ENCODE data around the gene ZC3H14.

Gene ZC3H14

DNA sequence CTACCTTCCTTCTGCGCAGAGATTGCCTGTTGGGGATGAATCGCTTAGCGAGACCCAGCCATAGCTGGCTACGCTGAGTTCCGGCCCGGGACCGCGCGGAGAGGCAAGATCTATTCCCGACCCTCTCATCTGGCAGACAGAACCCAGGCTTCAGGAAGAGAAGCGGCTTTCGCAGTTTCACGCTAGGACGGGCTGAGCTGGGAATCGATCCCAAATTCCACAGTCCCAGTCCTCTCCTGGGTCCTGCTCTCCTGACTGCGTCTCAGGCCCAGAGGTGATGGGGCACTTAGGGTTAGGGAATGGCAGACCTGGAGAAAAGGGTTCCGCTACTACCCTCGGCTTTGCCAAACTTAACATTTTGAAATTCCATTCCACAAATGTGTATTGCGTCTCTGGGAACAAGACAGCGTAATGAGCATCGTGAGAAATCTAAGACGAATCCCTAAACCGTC, 10.8 kb upstream of the ZC3H14 start:
- no peak for DNase-seq

GRCh38 chr14:88552876-88553275, 10.0 kb upstream of the ZC3H14 start:
- no peak for DNase-seq

- DNase-seq, result no peak
Observed at GRCh38 chr14:88553886-88554456, 8.9 kb upstream of the ZC3H14 start.

DNA sequence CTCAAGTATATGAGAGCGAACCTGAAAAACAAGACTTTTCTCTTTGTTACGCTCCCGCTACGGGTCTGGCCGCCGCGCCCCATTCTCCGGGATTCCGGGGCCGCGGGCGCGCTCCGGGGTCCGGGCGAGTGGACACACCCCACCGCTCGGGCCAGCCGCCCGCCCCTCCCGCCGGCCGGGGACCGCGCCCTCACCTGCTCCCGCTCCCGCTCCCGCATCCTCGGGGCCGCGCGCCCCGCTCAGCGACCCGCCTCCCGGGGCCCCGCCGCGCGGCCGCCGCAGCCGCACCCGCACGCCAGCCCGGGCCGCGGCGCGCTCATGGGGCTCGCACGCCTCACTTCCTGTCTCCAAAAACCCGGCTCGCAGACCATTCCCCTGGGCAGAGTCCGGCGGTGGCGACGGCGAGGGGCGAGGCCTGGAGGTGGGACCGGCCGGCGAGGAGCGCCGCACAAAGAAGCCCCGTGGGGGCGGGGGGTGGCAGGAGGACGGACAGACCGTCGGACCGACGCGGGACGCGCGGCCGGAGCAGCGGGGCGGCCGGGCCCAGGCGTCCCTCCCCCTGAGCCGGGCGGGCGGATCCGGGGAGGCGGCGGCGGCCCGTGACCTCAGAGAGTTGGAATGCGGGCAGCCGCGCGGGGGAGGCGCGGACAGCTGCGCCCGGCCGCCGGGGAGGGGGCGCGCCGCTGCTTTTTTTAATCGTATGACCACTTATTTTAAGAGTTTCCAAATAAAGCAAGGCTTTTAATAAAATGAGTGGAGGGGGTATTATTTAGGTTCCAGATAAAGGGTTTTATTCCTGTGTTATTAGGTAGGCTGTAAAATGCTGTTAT, 8.2 kb upstream of the ZC3H14 start, which contains the start of gene PTPN21:
Gene PTPN21, minus strand, starts transcription at position 551 of the 830 bp plus-strand sequence. CDS start 4,590 bp downstream, outside the sequence.
- no peak for DNase-seq

DNA sequence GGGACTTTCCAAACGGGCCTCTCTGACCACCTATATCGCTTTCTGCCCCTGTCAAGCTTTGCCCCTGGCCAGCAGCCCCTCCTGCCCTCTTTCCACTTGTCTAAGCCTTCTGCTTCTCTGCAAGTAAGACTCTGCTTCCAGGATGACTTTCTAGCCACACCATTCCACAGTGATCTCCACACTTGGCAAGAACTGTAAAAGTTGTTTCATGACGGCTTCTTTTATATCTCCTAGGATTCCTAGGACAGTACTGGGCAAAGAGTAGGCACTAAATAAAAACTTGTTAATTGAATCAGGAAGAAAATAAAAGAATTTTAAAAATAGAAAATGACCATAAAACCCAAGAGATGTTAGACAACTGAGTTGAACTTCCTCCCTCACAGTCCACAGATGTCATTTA, 6.3 kb upstream of the ZC3H14 start:
- DNase-seq, result no peak

DNA sequence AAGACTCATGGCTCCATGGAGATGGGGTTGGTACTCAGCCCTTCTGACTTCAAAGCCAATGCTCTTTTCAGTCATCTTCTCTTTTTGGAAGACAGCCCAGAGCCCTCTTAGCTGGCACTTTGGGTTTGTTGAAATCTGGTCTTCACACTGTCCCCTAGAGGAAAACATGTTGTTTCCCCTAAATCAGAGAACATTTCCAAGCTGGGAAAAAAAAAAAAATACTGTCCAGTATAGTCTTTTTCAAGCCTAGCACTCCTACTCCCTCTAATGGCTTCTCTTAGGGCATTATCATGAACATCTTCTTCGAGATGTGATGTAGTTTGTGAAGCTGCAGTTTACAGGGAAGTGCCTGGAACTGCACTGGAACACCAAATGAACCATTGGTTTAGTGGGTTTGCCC, 3.0 kb upstream of the ZC3H14 start:
- no peak for DNase-seq

DNA sequence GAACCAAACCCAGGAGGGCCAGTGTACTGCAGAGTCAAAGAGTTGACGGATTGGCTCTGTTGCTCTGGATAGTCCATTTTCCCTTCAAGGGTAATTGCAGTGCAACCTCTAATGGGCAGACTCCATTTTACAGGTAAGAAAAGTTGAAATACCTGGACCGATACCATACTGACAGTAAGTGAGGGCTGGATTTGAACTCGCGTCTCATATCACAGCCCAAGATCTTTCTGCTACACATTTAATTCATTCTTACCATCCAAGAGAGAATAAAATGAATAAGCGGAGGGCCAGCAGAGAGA, 356 bp upstream of the ZC3H14 start:
- no peak for DNase-seq

- no peak for DNase-seq
Observed at GRCh38 chr14:88563845-88564244, 1.0 kb downstream of the ZC3H14 start.

DNA sequence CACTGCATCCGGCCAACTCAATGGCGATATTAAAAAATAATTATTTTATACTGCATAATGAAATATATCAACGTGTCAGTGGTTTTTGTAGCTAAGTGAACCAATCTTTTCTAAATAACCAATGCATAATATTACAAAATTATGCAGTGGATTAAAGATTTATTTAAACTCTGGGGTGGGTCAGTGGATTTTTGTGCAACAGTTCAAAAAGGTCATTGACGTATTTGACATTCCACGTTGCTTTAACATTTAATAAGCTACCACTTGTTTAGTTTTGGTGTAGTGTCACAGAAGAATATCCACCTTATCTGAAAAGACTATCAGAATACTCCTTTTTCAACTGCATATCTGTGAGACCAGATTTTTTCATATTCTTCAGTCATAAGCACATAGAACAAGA, 2.6 kb downstream of the ZC3H14 start:
- no peak for DNase-seq

DNA sequence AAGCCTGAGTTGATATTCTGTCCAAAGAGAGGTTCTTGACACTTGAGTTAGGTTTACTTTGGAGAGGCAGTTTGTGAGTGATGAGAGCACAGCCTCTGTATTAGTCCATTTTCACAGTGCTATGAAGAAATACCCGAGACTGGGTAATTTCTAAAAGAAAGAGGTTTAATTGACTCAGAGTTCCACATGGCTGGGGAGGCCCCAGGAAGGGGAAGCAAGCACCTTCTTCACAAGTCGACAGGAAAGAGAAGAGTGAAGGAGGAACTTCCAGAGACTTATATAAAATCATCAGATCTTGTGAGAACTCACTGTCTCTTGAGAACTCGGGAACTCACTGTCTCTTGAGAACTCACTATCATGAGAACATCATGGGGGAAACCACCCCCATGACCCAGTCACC, 5.4 kb downstream of the ZC3H14 start:
- no peak for DNase-seq

- no peak for DNase-seq
Observed at GRCh38 chr14:88572117-88572516, 9.3 kb downstream of the ZC3H14 start.

DNA sequence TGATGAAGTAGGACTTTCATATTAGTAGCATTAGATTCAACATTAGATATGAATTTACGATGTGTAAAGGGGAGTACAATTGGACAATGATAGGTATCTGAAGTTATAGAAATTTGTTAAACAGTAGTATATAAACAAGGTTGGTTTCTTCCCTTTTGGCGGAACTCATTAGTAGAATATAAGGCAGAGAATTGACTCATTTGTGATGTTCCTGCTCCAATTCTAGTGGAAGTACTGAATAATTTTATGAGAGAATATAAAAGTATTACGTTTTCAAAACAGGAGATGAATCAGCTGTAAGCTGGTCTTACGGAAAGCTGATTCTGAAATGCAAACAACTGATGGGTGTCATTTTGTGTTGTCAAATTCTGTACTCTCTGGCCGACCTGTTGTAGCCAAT, 13.4 kb downstream of the ZC3H14 start:
- DNase-seq, result no peak

GRCh38 chr14:88584451-88584850, 21.6 kb downstream of the ZC3H14 start:
- no peak for DNase-seq

- DNase-seq, result no peak
Observed at GRCh38 chr14:88588081-88588480, 25.2 kb downstream of the ZC3H14 start.

DNA sequence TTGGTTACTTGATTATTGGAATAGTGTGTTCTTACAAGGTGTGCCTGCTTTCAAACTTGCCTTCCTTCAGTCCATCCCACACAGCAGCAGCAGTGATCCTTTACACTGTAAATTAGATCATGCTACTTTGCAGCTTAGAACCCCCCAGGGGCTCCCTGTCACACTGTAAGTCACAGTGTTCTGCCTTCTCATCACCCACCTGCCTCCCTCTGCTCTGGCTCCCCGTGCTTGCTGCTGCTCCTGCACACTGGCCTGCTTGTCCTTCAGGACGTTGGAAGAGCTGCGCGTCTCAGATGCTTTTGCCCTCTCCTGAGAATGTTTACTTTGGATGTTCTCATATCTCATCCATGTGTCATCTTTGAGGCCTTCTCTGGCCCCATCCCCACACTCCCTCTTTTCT, 27.3 kb downstream of the ZC3H14 start:
- no peak for DNase-seq

GRCh38 chr14:88592031-88592430, 29.2 kb downstream of the ZC3H14 start:
- DNase-seq, result no peak

DNA sequence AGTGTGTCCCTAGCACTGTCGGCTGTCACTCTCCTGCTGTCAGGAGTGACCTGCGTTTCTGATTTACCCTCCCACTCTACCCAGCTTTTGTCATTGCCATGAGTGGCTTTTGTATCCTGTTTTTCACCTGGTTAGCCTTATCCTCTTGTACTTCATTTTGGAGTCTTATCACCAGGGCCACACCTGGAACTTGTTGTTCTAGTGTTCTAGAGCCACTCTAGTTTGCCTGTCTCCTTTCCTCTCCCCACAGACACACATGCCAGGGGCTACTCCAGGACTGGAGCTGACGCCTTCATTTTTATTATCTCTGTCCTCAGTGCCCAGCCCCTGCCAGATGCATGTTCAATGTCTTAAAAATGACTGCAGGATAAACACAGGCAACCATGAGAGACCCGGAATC, 34.2 kb downstream of the ZC3H14 start:
- no peak for DNase-seq

GRCh38 chr14:88597601-88598000, 34.8 kb downstream of the ZC3H14 start:
- no peak for DNase-seq

DNA sequence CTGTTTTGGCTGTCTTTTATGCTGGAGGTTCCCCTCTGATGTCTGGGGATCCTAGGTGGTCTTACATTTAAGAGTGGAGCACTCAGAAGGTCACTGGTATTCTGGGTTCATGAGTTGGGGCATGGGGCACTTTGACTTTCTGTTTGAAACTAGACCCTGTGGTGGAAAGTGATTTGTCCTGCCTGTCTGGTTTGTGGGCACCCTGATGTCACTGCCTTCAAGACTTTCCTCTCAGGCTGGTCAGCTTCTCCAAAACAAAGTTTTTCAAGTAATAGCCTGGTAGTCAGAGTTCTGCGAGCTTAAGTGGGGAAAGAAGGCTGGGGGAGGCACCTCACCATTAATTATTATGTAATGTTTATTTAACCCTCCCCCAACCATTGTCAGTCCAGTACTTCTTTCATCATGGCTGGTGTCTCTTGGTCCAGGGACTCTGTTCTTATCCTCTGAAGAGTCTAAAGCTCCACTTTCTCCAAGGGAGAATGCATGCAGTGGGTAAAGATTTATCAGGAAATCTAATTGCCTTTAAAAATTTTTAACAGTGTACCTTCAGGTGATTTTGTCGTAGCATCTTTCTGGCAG, 35.3 kb downstream of the ZC3H14 start:
- DNase-seq, result no peak

GRCh38 chr14:88599326-88599725, 36.5 kb downstream of the ZC3H14 start:
- DNase-seq, result no peak

GRCh38 chr14:88599761-88600439, 37.1 kb downstream of the ZC3H14 start:
- no peak for DNase-seq

- no peak for DNase-seq
Observed at GRCh38 chr14:88604212-88604611, 41.4 kb downstream of the ZC3H14 start.

DNA sequence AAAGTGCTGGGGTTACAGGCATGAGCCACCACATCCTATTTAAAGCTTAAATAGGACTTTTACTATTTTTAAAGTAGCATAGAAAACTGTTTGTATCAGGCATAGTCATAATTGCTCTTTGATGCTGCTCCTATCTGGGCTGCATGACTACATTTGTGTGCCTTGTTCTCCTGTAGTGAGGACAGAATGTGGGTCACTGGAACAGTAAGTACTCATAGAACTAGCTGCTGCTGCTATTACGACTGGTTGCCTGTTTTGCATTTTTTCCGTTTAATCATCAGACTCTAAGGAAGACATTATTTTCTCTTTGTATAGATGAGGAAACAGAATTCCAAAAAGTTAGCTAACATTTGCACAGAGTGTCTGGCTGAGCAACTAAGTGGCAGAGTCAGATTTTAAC, 42.8 kb downstream of the ZC3H14 start:
- no peak for DNase-seq

- DNase-seq, result no peak
Observed at GRCh38 chr14:88607829-88608228, 45.0 kb downstream of the ZC3H14 start.
